Liver (tissue), 3 donors: ENCODE results near the gene SAV1.

Experiments used
- CTCF ChIP-seq: fragments of 150-350 bp; IDR thresholded peaks from 2 replicates; pipeline ENCODE4 v1.5.1; 2017; ENCODE audit warnings: improper control_type of control experiment, low read depth, low read length; ENCODE audit not compliant: missing input control
- EGR1 ChIP-seq, 2 donors: IDR thresholded peaks; 2 replicates each; pipeline ENCODE4 v1.6.1; 2016 to 2018; ENCODE audit warnings: antibody characterized with exemption in 2 of 2, low read depth in 2 of 2
- MAX ChIP-seq: IDR thresholded peaks from 2 replicates; pipeline ENCODE4 v1.6.1; 2016; ENCODE audit warnings: antibody characterized with exemption
- SP1 ChIP-seq: IDR thresholded peaks from 2 replicates; pipeline ENCODE4 v1.6.1; 2018; ENCODE audit warnings: antibody characterized with exemption, mild to moderate bottlenecking
- YY1 ChIP-seq: IDR thresholded peaks from 2 replicates; pipeline ENCODE4 v1.6.1; 2016; ENCODE audit warnings: antibody characterized with exemption, mild to moderate bottlenecking
- donor health status: healthy.
- donor health status: healthy.

- TF ChIP-seq CTCF (no peak), EGR1 (IDR thresholded peaks at IDR 0.05; ENCODE audit: low read depth in 2 of 2) (no peak), SP1 (no peak), MAX (no peak), YY1 (no peak)
Observed at GRCh38 chr14:50605766-50606165, 62.3 kb downstream of the SAV1 start.
